PFSK-1 (cell line): ENCODE data around the gene DLK1.

Source experiments
- FOXP2 ChIP-seq: optimal IDR thresholded peaks from 2 replicates; pipeline ENCODE3; 2011; ENCODE audit warnings: borderline replicate concordance, control low read depth, inconsistent platforms; ENCODE audit not compliant: insufficient read depth; ENCODE audit errors: extremely low read length, extremely low read depth
- POLR2AphosphoS5 ChIP-seq: IDR thresholded peaks from 2 replicates; pipeline ENCODE4 v1.6.1; 2012; ENCODE audit warnings: low read depth, mild to moderate bottlenecking, control low read depth, low read length, moderate library complexity
- SIN3A ChIP-seq: IDR thresholded peaks from 2 replicates; pipeline ENCODE4 v1.6.1; 2012; ENCODE audit warnings: mild to moderate bottlenecking, low read length, moderate library complexity, borderline replicate concordance; ENCODE audit not compliant: insufficient read depth
- TAF1 ChIP-seq: IDR thresholded peaks from 2 replicates; pipeline ENCODE4 v1.6.1; 2012; ENCODE audit warnings: low read length, control low read depth, borderline replicate concordance; ENCODE audit not compliant: insufficient read depth
- TF ChIP-seq, protein P1 (sequence below), 2 experiments: IDR thresholded peaks; 2 replicates each; pipeline versions ENCODE4 v1.6.1 to v1.8.0; 2011 to 2012; ENCODE audit warnings: low read depth in 2 of 2, low read length in 2 of 2, control low read depth in 1 of 2, inconsistent platforms in 1 of 2, mild to moderate bottlenecking in 1 of 2, moderate library complexity in 1 of 2; ENCODE audit not compliant: insufficient read depth in 1 of 2

DNA sequence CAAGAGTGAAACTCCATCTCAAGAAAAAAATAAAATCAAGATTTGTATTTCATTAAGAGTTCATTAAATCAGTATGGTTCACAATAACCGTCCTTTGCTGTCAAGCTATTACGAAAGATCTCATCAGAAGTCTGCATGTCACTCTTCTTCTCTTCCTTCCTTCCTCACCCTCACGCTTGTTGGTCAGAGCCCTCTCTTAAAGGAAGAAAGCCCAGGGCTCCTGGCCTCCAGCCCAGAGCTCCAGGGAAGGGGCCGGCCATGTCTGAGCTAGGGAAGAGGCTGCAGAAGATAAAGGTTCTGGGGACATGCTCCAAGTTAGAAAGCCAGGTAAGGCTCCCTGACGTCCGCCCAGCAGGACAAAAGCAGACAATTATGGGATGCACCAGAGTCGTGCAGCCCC lies 43.1 kb upstream of the DLK1 start:
- TF ChIP-seq POLR2AphosphoS5 (no peak), SIN3A (no peak), TAF1 (no peak), FOXP2 (no peak)
- TF ChIP-seq, protein P1, sequence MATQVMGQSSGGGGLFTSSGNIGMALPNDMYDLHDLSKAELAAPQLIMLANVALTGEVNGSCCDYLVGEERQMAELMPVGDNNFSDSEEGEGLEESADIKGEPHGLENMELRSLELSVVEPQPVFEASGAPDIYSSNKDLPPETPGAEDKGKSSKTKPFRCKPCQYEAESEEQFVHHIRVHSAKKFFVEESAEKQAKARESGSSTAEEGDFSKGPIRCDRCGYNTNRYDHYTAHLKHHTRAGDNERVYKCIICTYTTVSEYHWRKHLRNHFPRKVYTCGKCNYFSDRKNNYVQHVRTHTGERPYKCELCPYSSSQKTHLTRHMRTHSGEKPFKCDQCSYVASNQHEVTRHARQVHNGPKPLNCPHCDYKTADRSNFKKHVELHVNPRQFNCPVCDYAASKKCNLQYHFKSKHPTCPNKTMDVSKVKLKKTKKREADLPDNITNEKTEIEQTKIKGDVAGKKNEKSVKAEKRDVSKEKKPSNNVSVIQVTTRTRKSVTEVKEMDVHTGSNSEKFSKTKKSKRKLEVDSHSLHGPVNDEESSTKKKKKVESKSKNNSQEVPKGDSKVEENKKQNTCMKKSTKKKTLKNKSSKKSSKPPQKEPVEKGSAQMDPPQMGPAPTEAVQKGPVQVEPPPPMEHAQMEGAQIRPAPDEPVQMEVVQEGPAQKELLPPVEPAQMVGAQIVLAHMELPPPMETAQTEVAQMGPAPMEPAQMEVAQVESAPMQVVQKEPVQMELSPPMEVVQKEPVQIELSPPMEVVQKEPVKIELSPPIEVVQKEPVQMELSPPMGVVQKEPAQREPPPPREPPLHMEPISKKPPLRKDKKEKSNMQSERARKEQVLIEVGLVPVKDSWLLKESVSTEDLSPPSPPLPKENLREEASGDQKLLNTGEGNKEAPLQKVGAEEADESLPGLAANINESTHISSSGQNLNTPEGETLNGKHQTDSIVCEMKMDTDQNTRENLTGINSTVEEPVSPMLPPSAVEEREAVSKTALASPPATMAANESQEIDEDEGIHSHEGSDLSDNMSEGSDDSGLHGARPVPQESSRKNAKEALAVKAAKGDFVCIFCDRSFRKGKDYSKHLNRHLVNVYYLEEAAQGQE (IDR thresholded peaks at IDR 0.05; ENCODE audit: insufficient read depth in 1 of 2, low read depth in 2 of 2, low read length in 2 of 2): no peak
